Amniotic stem cell (primary cell): ENCODE data around the gene SPART.
"Not testable (repeated sequence)": the region's sequence is repeated elsewhere in the genome, so short reads cannot be mapped to it uniquely, and the experiment has no call there.

Source experiments
- DNase-seq: peaks from one replicate; lab custom pipeline; 2025; lab: John Stamatoyannopoulos, UW

The SPART gene

DNA sequence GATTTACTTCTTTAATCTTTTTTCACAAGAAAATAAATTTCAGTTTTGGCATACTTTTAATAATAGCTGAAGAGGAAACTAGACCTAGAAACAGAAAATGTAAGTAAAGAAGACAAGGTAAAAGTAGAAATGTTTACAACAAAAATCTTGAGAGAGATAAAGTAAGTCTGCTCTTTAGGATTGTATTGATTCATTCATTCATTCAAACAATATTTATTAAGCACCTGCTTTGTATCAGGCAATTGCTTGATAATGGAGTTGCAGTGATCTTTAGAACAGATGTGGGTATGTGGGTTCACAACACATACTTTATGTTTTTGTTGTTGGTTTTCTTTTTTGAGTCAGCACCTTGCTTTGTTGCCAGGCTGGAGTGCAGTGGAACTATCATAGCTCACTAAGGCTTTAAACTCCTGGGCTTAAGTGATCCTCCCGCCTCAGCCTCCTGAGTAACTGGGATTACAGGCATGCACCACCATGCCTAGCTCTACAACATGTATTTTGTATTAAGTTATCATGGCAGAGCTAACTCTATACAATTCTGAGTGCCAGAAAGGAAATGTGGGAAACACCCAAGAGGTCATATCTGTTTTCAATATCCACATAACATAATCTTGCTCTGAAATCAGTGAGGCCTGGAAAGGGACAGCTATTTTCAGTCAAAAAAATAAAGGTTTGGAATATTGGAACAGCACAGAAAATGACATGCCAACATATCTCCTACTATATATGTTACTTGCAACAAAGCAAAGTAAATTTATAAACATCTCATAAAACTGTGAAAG, 8.8 kb upstream of the SPART start:
- DNase-seq = no peak

DNA sequence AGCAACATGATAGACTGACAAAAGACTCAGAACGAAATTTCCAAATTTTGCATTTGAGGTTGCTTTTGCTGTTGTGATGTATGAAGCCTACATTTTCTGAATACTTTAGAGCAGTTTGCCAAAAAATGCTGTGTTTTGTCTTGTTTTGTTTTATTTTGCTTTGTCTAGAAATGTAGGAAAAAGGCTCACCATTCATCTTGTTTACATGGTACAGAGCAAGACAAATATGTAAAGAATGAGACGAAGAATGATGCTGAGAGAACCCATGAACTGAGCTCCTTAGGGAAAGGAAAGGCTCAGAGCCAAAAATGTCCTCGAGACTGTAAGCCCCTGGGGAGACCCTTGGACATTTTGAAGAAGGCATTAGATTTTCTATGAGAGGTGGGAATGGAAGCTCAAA, 6.8 kb upstream of the SPART start:
- no peak for DNase-seq

DNA sequence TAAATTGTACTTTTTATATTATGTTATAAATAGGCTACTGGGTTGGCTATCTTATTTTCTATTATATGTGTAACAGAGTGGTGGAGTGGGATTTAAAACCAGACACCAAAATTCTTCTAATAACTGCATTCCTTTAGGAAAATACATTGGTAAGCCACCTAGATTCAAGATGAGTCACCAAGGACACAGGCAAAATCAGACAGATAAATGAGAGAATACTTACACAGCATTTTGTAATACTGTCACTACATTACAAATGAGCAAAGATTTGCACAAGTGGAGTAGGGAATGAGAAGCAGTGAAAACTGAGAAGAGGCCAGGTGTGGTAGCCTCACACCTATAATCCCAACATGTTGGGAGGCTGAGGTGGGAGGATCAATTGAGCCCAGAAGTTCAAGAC, 6.2 kb upstream of the SPART start:
- no peak for DNase-seq

DNA sequence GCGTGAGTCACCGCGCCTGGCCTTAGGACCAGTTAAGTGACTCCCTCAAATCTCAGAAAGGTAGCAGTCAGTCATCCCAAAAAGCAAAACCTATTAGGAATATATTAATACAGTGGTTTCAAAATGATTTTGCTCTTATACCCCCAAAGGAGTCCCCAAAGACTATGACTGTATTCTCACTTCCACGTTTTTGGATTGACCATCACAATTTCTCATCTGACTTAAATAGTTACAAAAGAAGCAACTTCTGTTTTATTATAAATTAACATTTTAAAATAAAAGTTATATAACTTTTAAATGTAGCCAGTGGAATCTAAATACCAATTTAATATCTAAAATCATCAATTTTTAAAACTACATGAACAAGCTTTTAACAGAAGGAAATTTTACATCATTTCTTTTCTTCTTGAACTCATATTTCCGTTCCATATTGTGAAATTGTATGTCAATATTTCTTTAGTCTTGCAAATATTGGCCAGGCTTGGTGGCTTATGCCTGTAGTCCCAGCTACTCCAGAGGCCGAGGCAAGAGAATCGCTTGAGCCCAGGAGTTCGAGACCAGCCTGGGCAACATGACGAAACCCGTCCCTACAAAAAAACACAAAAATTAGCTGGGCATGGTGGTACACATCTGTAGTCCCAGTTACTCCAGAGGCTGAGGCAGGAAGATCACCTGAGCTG, 1.5 kb upstream of the SPART start:
- DNase-seq = no peak

DNA sequence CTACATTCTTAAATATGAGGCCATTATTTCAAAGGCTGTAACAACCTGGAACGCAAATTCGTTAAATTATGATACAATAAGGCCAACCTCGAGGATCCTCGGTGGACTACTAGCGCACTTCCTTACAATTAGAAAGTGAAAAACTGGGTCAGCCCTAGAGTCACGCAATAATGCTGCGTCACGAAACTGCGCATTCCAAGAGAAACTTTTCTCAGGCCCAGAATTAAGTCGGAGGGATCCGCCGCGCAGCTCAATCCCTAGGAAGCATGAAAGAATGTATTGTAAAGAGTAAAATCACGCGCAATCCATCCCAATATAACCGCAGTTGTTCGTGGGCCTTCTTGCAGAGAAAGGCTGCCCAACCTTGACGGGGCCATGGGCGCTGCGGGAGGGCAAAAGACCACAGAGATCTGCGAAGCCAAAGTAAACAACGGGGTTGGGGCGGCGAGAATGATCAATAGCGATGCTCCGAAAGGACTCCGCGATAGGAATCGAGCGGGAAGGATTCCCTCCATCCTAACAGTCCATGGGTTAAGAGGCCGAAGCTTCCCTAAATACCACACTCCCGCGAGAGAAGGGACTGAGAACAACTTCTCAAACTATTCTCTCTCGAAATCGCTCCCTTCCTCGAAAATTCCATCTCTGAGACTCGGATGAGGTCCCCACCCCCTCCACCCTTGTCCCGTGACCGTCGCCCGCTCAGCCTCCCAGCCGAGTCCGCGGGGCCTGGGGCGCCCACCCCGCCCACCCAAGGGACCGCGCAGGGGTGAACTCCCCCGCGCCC, 564 bp downstream of the SPART start:
- DNase-seq = peak; percentile 84

DNA sequence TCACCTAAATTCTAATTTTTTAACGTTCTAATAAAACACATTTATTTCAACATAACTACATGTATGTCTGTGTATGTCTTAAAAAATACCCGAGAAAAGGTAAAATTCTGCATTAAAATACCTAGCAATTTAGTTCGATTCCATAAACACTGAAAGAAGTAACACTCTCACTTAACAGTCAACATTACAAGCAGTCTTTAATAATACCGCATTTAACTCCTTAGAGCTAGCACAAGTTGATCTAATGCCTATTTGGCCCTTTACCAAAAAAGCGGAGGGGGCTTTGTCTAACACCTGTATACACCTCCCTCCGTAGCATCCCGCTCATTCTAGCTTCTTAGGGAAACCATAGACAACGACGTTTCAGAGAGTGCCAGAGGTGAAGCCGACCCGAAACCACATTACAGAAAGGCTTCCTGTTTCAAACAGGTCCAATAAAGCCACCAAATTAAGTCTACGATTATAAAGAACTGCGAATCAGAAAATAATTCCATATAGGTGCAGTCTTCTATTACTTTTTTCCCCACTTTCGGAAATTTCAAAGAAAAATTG, 1.2 kb downstream of the SPART start:
- DNase-seq = no peak

DNA sequence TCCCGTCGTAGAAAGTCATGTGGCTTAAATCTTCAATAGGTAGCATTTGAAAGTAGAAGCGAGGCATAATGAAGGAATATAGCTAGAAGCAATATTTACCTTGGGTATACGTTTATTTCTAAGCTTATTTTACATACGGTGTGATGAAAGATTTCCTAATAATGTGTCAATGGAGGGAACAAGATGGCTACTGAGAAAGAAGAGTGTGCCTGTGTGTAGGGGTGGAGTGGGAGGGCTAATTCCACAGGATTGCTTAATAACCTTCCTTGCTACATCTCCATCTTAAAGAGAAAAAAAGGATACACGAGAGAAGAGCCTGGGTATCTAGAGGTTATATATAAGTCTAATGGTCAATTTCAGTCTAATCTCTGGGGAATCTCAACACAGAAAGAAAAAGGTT, 2.0 kb downstream of the SPART start:
- DNase-seq = no peak

DNA sequence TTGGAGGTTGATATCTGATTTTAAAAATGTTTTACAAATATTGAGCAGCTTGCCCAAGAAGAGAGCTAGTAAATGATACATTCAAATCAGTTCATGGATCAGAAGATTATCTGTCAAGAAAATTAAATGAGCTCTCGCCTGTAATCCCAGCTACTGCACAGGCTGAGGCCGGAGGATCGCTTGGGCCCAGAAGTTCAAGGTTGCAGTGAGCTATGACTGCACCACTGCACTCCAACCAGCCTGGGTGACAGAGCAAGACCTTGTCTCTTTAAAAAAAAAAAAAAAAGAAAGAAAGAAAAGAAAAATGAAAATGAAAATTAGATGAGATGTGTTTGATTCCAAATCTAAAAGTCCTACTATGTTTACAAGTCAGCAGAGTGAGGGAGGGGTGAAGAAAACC, 2.4 kb downstream of the SPART start:
- no peak for DNase-seq

DNA sequence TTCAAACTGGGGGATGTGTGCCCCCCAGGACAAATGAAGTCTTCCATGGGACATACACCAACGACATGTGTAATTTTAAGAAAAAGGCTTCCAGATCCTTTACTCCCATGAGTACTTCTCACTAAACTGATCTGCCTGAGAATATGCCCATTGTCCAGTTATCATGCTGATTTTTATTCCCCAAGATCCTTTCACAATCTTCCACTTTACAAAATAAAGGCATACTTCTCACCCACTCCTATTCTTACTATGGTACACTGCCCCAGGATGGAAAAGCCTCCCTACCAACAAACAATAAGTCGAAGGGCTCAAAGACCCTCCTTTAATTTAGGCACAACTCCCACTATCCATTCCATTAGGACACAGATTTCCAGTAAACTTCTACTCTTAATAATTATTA, 3.5 kb downstream of the SPART start:
- DNase-seq = no peak

DNA sequence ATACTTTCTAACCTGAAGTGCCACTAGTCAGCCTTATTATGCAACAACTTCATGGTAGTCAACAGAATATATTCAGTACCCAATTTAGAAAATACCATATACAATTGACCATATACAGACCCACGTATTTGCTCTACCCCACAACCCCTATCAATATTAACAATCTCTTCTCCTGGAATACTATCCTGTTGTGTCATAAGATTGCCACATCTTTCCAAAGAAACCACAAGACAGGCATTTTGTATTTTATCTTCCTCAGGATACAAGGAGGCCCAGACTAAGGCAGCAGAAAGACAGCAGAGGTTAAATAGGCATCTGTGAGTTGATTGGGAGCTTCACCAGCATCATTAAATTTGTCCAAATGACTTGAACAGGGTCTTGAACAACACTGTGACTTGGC, 4.5 kb downstream of the SPART start:
- no peak for DNase-seq

DNA sequence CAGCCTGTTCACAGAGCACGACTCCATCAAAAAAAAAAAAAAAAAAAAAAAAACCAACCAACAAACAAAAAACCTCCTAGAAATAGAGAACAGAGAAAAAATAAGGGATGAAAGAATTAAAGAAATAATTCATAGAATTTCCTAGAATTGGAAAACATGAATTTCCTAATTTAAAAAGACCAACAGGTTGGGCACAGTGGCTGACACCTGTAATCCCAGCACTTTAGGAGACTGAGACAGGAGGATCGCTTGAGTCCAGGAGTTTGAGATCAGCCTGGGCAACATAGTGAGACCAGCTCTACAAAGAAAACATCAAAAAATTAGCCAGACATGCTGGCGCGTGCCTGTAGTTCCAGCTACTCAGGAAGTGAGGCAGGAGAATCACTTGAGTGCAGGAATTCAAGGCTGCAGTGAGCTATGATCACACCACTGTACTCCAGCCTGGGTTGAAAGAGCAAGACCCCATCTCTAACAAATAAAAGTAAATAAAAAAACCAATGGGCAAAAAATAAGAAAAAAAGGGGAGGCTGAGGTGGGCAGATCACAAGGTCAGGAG, 6.5 kb downstream of the SPART start:
- DNase-seq = no peak

DNA sequence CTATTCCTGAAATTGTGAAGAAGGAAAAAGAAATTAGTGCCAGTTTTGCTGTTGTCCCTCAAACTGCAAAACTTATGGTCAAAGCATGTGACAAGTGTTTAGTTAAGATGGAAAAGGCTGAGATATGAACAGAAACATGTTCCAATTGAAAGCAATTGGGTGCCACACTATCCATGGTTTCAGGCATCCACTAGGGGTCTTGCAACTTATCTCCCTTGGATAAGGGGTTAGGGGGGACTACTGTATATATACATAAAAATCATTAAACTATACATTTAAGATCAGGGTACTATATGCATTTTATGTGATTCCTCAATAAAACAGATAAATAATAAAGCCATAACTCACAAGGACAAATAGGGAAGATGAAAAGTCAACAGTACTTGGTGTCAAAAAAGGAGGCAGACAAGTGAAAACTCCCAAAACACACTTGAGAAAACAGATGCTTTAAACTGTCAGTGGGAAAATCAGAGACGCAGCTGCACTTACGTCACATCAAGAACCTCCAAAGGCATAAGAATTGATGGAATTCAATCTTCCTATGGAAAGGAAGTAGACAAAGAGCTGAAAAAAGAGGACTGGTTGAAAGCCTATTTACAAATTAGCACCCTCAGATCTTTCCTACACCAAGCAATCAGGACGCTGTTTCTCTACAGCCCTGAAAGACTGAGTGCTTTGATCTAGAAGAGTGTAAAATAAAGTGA, 8.1 kb downstream of the SPART start:
- DNase-seq = no peak

DNA sequence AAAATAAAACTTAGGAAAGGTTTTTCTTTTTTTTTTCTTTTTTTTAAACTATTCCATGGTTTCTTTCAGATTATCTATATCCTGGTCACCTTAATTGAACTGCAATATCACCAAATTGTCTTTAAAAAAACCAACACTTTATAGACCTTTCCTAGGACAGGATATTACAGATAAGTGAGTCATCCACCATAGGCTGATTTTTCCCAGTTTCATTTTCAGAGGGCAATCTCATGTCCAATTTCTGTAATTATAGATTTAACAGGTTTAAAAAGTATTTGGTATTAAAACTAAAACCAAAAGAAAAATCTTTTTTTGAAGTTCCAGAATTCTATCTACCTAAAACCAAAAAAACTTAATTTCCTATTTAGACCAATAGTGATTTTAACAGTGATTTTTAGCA, 13.2 kb downstream of the SPART start:
- DNase-seq = no peak

DNA sequence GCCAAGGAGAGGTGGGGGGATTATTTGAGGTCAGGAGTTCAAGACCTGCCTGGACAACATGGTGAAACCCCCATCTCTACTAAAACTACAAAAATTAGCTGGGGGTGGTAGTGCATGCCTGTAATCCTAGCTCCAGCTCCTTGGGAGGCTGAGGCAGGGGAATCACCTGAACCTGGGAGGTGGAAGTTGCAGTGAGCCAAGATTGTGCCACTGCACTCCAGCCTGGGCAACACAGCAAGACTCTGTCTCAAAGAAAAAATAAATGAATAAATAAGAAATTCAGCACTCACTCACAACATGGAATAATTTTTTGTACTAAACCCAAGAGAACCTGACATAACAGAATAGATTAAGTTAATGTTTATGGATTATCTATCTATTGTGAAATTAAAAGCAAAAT, 13.9 kb downstream of the SPART start:
- DNase-seq = not testable (repeated sequence)

DNA sequence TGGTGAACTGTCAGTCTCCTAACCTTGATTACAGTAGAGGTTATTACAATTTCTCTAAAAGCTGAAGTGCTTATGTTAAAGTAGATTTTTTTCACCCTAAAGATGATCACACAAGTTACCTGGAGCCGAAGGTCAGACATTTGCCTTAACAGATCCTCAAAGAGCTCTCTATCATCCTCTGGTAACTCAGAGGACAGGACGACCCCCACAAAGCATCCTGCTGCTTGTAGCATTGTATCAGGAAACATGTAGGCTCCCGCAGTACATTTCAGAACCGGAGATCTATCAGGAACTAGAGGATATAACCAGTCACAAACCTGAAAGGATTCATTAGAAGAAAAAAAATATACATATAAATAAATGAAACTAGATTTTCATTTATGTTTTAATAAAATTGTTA, 14.9 kb downstream of the SPART start:
- DNase-seq = no peak

DNA sequence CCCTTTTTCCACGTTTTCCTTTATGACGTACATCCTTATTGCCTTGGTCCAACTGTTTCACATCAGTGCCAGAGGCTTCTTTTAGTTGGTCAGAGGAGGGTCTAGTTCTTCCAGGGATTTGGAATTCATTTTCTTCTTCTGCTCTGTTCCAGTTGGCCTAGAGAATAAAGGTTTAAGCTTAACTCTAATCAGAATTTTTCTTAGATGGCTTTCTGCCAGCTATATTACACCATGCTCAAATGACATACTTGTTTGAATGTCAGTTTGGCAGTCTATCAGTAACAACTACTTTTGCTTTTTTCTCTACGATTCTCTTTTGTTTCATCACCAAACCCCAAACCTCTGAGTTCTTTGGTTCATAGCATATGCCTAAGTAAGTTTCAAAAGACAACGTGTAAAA, 16.8 kb downstream of the SPART start:
- DNase-seq = no peak

DNA sequence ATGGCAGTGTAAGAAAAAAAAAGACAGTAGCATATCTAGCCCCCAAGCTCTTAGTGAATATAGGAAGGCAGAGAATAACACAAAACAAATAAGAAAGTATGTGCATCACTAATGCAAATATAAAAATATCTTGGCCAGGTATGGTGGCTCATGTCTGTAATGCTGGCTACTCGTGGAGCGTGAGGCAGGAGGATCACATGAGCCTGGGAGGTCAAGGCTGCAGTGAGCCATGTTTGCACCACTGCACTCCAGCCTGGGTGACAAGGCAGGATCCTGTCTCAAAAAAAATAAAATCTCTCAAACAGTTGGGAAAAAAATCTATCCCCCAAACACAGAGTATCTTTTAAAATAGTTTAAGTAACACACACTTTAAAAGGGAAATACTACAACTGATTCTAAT, 17.4 kb downstream of the SPART start:
- no peak for DNase-seq

DNA sequence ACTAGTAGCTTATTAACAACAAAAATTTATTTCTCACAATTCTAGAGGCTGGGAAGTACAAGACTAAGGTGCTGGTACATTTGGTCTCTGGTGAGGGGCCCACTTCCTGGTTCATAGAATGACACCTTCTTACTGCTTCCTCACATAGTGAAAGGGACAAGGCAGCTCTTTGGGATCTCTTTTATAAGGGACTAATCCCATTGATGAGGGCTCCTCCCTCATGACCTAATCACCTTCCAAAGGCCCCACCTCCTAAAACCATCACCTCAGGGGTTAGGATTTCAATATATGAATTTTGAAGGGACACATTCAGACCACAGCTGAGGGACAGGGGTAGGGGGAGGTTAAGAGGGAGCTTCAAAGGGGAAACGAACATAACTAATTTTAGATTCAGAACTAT, 20.3 kb downstream of the SPART start:
- DNase-seq = no peak

DNA sequence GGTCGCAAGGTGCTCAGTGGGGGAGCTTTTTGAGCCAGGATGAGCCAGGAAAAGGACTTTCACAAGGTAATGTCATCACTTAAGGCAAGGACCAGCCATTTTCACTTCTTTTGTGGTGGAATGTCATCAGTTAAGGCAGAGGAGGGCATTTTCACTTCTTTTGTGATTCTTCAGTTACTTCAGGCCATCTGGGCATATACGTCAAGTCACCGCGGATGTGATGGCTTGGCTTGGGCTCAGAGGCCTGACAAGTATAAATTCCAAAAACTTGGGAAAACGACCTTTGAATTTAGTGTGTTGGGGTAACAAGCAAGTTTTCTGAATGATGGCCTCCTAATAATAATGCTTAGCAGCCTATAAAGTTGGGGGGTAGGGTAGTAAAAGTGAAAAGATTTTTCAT, 21.3 kb downstream of the SPART start:
- not testable (repeated sequence) for DNase-seq

DNA sequence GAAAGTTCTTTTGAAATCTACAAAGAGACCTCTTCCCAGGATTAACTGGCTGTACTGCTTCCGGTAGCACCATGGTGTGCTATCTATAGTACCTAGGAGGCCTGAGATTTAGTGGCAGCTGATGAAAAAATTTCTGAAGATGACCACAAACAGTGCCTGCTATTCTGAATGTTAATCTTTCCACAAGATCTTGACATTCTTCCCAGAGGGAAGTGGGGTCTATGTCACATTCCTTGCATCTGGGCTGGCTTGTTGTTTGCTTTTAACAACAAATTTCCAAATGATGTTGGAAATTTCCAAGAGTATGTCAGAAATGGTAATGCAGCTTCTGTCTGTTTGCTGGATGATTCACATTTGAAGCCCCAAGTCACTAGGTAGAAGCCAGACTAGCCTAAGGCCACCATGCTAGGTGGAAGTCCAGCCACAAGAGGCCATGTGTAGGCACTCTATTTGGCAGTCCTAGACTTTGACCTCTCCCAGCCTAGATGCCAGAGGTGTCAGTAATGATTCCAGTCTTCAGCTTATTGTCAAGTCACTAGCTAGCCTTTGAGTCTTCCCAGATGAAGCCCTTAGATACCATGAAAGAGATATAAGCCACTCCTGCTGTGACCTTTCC, 22.1 kb downstream of the SPART start:
- DNase-seq = no peak

DNA sequence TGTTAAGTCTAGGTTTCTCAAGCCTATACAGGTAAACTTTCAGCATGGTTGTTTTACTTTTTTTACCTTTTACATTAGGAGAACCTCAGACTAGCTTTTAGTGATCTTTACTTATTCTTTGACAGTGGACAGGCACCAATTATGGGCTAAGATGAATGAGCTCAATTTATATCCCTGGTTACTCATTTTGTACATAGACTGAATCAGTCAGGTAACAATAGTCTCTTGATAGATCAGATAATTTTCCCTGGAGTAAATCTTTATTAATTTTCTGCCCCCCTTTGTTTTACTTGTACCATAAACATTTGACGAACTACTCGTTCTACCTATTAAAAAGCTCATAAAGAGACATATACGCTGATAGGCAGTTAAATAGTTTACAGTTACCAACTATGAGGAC, 22.8 kb downstream of the SPART start:
- DNase-seq = no peak
